K562 (cell line): Measurements from ENCODE around the gene GPX2. TPM values are rescaled to one million over a fixed set of nuclear protein-coding genes. Genes with fewer than 3 reads are reported as not detected.
A peak's percentile ranks its signal among the peaks of the same experiment; 100 is the strongest.

Experiments used
- DLX4 ChIP-seq: fragments of 250-450 bp; sonication (Bioruptor Pico); IDR thresholded peaks from 2 replicates; pipeline ENCODE4 v1.6.1; 2021; ENCODE audit warnings: mild to moderate bottlenecking
- GTF2F1 ChIP-seq: IDR thresholded peaks from 2 replicates; pipeline ENCODE4 v1.6.1; 2011; ENCODE audit warnings: low read depth, low read length, improper control_type of control experiment
- KDM4B ChIP-seq, 2 experiments: fragments of 450-650 bp in 1 of 2; sonication (generic) in 1 of 2; IDR thresholded peaks; 2 replicates each; pipeline ENCODE4 v1.6.1; 2016 to 2017; ENCODE audit warnings: borderline replicate concordance in 2 of 2, antibody characterized with exemption in 1 of 2, low read depth in 1 of 2, mild to moderate bottlenecking in 1 of 2
- KLF16 ChIP-seq: IDR thresholded peaks from 2 replicates; pipeline ENCODE4 v1.6.1; 2016; ENCODE audit warnings: antibody characterized with exemption
- MAFG ChIP-seq: fragments of 450-650 bp; conservative IDR thresholded peaks from 2 replicates; pipeline ENCODE4 v1.6.1; 2016; ENCODE audit warnings: missing genetic modification characterization, missing compliant biosample characterization
- MBD2 ChIP-seq: sonication (generic); IDR thresholded peaks from 2 replicates; pipeline ENCODE4 v1.6.1; 2016; ENCODE audit warnings: low read depth, borderline replicate concordance
- NBN ChIP-seq: fragments of 450-650 bp; IDR thresholded peaks from 2 replicates; pipeline ENCODE4 v1.6.1; 2016; ENCODE audit warnings: low read depth, mild to moderate bottlenecking
- NCOA1 ChIP-seq: fragments of 450-650 bp; IDR thresholded peaks from 2 replicates; pipeline ENCODE4 v1.6.1; 2016; ENCODE audit warnings: low read depth
- POLR2B ChIP-seq: fragments of 450-650 bp; IDR thresholded peaks from 2 replicates; pipeline ENCODE4 v1.6.1; 2018; ENCODE audit warnings: low read depth; ENCODE audit not compliant: partially characterized antibody
- RERE ChIP-seq: sonication (generic); formaldehyde crosslinking; IDR thresholded peaks from 2 replicates; pipeline ENCODE4 v1.8.0; 2023; ENCODE audit warnings: missing genetic modification reagents, mild to moderate bottlenecking, borderline replicate concordance
- RHOXF2B ChIP-seq: fragments of 250-450 bp; sonication (Bioruptor Pico); conservative IDR thresholded peaks from 2 replicates; pipeline ENCODE4 v1.5.1; 2021
- ZBTB2 ChIP-seq: fragments of 450-650 bp; IDR thresholded peaks from 2 replicates; pipeline ENCODE4 v1.6.1; 2016; ENCODE audit warnings: antibody characterized with exemption
- ZNF280A ChIP-seq: fragments of 450-650 bp; IDR thresholded peaks from 2 replicates; pipeline ENCODE4 v1.6.1; 2018; ENCODE audit warnings: mild to moderate bottlenecking, low read depth; ENCODE audit not compliant: partially characterized antibody
- ZNF316 ChIP-seq: fragments of 450-650 bp; IDR thresholded peaks from 2 replicates; pipeline ENCODE4 v1.6.1; 2016
- ZNF347 ChIP-seq: fragments of 450-650 bp; formaldehyde crosslinking; IDR thresholded peaks from 2 replicates; pipeline ENCODE4 v1.4.0; 2020; ENCODE audit warnings: low read depth, mild to moderate bottlenecking, moderate library complexity
- ZNF431 ChIP-seq: sonication (generic); formaldehyde crosslinking; IDR thresholded peaks from 2 replicates; pipeline ENCODE4 v1.8.0; 2022; ENCODE audit warnings: mild to moderate bottlenecking, missing genetic modification reagents
- ZNF589 ChIP-seq: fragments of 200-800 bp; sonication (Bioruptor generic); IDR thresholded peaks from 2 replicates; pipeline ENCODE4 v1.6.1; 2016; ENCODE audit warnings: low read depth, missing genetic modification characterization, missing compliant biosample characterization
- ZNF699 ChIP-seq: fragments of 250-450 bp; sonication (Bioruptor Pico); IDR thresholded peaks from 2 replicates; pipeline ENCODE4 v1.8.0; 2021; ENCODE audit warnings: mild to moderate bottlenecking, moderate library complexity; ENCODE audit not compliant: insufficient replicate concordance
- ZSCAN32 ChIP-seq: fragments of 450-650 bp; formaldehyde crosslinking; IDR thresholded peaks from 2 replicates; pipeline ENCODE4 v1.4.0; 2020; ENCODE audit warnings: mild to moderate bottlenecking, moderate library complexity
- polyA plus RNA-seq, 8 experiments: library from polyadenylated mRNA; depleted of rRNA in 4 of 8; stranded (reverse) in 5 of 8; unstranded in 3 of 8; fragments of >200 nt; fragmentation: Nextera tagmentation in 2 of 8; fragmentation: Illumina TruSeq in 1 of 8; extraction: Ambion mirVana in 2 of 8; extraction: Trizol in 1 of 8; gene quantifications; 2 replicates each; pipeline versions ENCODE4 v1.2.1 to v1.2.3, GENCODE V29; 2011 to 2014; ENCODE audit warnings: inconsistent platforms in 1 of 8, missing spikeins in 1 of 8
- total RNA-seq, 7 experiments: library from RNA; depleted of rRNA in 6 of 7; stranded (reverse); fragments of >200 nt in 6 of 7; fragmentation: Illumina TruSeq in 2 of 7; extraction: Trizol in 2 of 7; gene quantifications; 2 replicates each; pipeline versions ENCODE4 v1.2.1 to v1.2.3, GENCODE V29; 2011 to 2021; ENCODE audit warnings: low replicate concordance in 1 of 7

GPX2 gene
- total and polyA plus RNA-seq, 9 of the 15 experiments (the other 6 are each of a cell fraction or from before 2014, with no cell fraction given): 0.24 TPM; not detected in 8

- TF ChIP-seq GTF2F1 (no peak), ZNF699 (CRISPR knock-in tag) (no peak), KLF16 (peak; percentile 90), ZNF316 (no peak), ZNF347 (CRISPR knock-in tag) (no peak), MAFG (tag) (no peak), NCOA1 (0 out of 2 replicates have a peak, but pooled peaks have one; percentile 27), DLX4 (CRISPR knock-in tag) (no peak), ZNF280A (no peak), ZBTB2 (no peak; the same call in 1 of the 2 replicates), MBD2 (no peak), KDM4B (IDR thresholded peaks at IDR 0.05; ENCODE audit: borderline replicate concordance in 2 of 2, low read depth in 1 of 2) (no peak), RERE (CRISPR knock-in tag) (no peak), ZNF589 (CRISPR knock-in tag) (no peak), ZSCAN32 (no peak), ZNF431 (CRISPR knock-in tag) (no peak), POLR2B (peak; percentile 61), NBN (peak; percentile 63; the same call in 1 of the 2 replicates), RHOXF2B (CRISPR knock-in tag) (no peak)
These were observed 44.3 kb upstream of the GPX2 start, which contains the start of gene FNTB (continued) for GRCh38 chr14:64986648-64987437.
